ENCODE results near the gene TSC22D2.

The TSC22D2 gene

DNA sequence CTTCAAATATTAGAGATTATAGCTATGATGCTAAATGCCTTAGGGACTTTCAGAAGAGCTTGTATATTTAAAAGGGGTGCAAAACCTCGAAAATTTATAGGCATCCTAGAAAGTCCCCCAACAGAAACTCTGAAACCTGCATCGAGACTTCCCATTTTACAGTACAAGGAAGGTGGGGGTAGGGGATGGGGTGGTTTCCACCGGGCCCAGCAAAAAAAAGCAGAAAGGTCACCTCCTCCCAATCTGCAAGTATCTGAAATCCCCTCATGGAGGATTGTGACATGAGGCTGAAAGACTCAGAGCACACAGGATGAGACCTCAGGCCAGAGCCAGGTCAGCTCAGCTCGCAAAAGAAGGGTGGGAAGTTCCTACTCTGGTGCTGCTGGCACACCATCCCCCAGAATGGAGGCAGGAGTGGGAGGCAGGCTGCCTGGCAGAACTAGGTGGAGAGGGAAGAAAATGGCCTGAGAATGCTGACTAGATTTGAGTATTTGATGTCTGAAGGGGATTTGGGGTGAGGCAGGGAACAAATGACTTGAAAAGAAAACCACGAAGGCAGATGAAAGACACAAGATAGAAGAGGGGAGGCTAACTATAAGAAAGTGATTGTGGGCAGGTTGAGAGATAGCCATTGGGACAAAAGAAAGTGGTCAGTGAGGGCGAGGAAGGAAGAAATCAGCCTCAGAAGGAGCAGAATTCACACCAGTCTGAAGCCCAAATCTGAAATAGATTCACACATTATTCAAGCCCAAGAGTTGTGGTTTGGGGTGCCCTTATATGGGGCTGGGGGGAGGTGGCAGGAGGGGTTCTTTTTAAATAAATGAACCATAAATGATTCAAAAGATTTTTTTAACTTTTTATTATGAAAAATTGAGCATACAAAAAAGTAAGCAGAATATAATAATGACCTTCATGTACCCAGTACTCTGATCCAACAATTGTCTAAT is 22.5 kb upstream of the TSC22D2 start:
- DNase-seq = no peak

DNA sequence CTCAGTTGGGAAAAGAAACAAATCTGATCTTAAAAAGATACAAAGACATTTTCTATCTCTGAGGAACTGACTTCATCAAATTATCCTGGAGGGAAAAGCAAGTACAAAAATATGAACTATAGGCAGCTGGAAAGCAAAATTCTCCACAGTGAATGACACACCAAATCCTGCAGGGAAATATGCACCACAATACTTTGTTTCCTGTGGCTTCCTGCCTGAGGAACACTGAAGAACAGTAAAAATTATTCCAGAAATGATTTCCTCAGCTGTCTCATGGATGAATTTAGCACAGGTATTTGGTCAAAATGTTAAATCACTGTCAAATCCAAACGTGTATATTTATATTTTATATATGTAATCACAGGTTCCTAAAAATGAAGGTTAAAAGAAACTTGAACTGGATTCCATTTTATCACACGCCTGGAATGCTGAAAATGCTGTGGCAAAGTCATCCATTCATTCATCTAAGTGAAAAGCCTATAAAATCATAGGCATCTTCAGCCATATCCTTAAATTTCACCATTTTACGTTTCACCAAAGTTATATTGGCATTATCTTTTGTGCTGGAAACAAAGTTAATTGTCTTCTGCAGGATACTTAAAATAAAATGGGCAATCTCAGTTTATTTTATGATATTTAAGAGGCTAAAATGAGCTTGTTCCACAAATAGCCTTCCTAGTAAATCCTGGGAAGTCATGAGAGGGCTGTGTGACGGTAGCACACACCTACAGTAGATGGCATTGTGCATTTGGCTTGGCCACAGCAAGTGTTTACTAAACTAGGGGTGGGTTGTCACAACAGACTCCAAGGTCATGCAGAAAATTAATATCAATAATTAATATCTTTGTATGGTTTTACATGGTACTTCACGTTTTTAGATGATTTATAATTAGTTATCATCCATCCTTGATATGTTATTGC is 19.3 kb upstream of the TSC22D2 start:
- DNase-seq = no peak

DNA sequence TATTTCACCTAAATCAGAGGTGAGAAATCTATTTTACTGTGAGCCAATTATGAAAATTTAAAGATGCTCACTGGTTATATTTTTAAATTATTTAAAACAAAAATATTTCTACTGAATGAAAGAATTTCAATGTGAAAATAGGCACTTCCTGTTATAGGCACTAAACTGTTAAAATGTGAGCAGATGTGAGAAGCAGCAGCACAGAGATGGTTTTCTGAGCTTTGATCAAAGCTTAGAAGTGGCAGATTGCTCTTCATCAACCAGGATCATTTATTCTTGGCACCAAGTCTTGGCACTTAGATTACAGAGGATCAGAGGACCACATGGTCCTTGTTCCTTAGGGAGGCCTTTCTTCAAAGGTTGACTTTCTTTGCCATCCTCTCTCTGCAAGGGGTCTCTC is 18.0 kb upstream of the TSC22D2 start:
- DNase-seq = no peak

DNA sequence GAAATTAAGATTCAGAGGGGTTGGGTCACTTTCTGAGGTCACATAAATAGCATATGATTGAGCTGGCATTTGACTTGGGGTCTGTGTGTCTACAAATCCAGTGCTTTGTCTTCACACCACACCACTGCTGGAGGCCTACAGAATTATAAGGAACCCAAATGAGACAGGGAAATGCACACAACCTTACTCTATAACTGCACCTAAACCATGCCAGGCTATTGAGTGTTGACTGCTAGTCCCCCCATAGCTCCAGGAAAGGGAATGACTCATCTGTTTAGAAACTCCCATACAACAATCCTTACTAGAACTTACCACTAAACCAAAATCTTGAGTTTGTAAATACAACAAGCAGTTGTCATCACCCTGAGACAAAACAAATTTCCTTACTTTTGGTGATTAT is 16.9 kb upstream of the TSC22D2 start:
- no peak for DNase-seq

DNA sequence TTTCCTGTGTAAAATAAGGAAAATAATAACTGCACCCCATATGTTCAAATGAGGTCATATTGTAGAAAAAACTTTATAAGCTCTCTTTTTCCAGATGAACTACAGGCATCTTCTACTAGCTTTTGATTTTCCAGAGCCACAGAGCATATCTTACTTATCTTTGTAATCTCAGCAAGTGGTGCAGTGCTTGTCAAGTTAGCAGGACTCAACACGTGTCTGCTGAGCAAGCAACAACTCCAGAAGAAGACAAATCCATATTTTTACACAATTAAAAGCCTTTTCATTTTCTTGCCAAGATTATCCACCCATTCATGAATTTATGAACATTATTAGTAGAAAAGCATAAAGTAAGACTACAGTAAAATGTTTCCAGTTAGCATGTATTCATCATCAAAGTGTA is 14.4 kb upstream of the TSC22D2 start:
- no peak for DNase-seq

DNA sequence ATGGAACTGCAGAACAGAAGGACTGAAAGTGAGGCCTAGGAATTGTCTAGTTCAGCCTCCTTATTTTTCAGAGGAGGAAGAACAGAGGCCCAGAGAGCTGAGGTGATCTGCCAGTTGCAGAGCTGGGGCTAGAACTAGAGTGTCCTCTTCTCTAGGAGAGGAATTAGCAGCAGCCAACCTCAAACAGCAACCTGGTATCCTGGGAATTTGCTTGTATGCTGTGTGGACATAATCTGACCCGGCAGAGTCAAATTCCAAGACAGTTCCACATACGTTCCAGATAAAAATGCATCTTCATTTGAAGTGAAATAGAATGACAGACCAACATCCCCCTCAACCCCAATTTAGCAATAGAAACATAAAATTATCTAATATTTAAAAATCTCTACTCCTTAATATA is 13.5 kb upstream of the TSC22D2 start:
- DNase-seq = no peak

DNA sequence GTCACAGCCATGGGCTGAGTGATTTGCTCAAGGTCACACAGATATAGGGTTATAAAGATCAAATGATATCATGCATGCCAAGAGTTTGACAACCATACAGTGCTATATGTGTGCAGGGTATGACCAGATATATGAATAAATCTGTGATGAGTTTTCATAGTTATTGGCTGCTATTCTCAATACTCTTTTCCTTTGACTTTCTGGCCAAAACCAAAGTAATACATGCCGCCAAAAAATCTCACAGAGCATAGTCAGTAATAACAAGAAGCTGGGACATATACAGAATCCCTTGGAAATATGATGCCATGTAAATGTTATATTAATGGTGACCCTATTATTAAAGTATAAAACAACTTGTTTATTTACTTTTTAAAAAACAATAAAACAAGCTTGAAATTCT is 11.6 kb upstream of the TSC22D2 start:
- DNase-seq = no peak

DNA sequence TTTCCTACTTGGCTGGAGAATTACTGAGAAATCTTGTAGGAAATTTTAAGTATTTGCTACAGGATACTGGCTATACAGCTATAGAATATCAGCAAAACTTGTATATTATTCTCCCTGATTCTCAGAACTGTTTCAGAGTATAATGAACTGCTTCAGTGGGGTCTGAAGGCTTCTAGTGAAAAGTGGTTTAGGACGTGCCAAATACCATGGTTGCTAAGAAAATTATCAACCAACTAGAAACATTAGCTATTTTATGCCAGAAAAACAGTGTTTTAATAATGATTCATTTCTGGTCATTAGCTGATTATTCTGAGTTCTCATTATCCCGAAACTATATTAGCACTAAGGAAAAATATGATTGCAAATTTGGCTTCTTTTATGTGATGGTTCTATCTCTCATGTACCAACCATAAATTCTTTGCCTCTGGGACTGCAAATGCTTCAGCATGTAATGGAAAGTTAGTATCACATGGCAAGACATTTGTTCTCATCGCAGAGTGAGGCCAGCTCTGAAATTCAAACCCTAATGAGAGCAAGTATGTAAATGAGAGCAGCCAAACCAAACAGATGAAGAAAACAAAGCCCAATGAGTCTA is 11.0 kb upstream of the TSC22D2 start:
- DNase-seq = no peak

DNA sequence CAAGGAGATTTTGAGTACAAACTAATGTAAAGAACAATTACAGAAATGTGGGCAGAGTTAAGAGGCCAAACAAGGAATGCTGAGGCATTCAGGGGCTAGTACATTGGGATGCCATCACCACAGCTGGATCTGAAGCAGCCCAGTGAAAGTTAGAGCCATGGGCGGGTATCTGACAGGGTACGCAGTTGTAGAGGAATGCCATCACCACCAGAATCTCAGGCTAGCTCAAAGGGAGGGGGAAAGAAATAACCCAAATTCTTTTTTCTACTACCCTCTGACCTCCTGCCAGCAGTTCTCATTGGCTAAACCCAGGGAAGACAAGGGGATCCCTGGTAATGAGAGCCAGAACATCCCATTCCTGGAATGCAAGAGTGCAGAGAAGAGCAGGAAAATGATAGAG is 9.0 kb upstream of the TSC22D2 start:
- no peak for DNase-seq

DNA sequence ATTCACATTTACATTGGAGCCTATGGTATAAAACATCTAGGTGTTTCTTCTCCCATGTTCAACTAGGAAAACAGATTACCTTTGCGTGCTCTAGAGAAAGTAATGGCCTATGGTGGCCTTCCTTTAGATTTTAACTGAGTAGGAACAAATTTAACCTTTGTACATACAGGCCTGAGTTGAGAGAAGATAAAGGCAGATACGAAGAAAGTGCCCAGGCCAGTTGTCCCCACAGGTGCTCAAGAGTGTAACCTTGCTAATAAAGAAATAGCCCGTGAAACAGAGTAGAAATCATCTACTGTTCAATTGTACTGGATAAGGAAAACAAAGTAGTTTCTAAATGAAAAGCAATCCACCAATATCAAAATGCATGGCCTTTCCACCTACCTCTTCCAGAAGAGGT is 6.8 kb upstream of the TSC22D2 start:
- DNase-seq = no peak

DNA sequence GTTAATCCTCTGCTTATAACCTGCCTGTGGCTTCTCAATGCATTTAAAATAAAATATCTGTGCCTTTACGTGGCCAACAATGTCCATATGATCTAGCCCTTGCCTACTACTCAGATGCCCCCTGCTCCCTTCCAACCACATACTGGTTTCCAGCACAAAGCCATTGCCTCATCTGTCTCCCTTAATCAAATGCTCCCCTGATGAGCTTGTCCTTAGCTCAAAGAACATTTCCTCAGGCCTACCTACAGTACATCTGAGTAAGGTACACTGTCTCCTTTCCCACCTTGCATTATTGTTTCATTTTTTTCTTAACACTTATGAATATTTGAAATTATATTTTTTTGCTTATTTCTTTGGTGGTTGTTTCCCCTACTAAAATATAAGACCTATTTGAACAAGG is 5.9 kb upstream of the TSC22D2 start:
- DNase-seq = no peak

DNA sequence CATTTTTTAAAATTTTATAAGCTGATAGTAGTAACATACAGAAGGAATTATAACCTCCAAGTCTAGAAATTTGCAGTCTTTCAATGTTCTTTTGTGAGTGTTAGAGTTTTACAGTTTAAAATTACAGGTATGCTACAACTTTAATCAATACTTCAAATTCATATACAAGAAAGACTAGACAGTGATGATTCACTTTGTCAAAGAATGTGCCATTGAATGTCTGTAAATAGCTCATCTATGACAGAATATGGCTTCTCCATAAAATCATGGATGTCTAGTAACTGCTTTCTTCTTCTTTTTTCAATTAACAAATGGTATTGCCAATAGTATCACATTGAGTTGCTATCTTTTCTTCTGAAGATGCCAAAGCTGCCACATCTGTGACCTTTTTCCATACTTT is 4.1 kb upstream of the TSC22D2 start:
- no peak for DNase-seq

DNA sequence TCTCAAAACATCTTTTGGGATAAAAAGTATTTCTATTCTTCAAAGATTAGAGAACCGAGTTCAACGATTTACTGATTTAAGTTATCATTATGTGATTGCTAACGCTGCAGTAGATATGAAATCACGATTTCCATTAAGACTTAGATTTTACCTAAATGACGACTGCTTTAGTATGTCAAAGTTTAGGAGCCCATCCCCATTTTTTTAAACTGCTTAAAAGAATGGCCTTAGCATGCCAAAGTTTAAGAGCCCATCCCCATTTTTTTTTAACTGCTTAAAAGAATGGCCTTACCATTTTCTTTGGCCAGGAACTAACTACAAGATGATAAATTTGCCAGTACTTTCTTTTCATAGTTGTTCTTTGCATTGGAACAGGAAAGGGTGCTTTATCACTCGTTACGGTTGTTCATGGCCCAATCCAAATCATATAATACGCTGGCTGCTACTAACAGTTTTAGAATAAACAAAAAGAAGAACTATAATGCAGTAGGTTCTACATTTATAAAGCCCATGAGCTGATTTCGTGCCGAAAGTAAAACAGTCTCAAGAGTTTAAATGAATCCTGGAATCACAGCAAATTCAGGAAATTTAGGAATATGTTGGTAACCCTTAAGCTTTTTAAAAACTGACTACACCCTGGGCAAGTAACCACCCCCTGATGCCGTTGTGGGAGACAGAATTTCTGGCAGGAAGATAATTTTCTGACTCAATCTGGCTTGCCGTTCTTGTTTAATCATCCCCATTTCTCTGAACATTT is 869 bp upstream of the TSC22D2 start:
- DNase-seq = no peak

DNA sequence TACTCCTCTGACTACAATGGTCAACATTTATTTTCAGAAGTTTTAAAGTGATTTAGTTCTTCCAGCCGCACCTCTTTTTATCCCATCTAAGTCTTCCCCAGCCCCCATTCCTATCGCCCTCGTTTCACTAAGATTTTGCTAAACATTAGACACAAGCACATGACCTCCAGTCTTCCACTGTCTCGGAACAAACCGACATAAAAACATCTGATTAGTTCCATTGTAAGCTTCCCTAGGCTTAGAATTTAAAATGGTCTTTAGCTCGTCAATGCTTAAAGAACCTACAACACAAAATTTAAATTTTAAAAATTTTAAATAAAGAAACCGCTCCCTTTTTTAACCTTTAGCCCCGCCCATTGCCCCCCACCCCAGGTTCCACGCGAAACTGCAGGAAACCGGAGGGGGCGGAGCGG is 284 bp upstream of the TSC22D2 start:
- no peak for DNase-seq

DNA sequence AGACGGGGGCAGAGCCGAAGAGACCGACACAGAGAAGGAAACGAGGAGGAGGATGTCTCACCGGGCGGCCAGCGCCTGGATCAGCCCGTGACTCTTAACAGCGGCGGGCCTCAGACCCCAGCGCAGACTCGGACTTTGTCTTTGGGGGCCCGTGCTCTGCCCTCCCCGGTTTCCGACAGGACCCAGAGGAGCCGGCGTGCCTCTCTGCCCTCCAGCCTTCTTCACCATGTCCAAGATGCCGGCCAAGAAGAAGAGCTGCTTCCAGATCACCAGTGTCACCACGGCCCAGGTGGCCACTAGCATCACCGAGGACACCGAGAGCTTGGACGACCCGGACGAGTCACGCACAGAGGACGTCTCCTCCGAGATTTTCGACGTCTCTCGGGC is 1.0 kb downstream of the TSC22D2 start:
- DNase-seq = peak; percentile 67

DNA sequence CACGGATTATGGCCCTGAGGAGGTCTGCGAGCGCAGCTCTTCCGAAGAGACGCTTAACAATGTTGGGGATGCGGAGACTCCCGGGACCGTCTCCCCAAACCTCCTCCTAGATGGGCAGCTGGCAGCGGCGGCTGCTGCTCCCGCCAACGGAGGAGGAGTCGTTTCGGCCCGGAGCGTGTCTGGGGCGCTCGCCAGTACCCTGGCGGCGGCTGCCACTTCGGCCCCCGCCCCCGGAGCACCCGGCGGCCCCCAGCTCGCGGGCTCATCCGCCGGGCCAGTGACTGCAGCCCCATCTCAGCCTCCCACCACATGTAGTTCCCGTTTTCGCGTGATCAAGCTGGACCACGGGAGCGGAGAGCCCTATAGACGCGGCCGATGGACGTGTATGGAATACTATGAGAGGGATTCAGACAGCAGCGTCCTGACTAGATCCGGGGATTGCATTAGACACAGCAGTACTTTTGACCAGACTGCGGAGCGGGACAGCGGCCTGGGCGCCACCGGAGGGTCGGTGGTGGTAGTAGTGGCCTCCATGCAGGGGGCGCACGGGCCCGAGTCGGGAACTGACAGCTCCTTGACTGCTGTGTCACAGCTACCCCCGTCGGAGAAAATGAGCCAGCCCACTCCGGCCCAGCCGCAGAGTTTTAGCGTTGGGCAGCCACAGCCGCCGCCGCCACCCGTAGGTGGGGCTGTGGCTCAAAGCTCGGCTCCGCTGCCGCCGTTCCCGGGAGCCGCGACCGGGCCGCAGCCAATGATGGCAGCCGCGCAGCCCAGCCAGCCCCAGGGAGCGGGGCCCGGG is 1.6 kb downstream of the TSC22D2 start:
- DNase-seq = peak; percentile 88

DNA sequence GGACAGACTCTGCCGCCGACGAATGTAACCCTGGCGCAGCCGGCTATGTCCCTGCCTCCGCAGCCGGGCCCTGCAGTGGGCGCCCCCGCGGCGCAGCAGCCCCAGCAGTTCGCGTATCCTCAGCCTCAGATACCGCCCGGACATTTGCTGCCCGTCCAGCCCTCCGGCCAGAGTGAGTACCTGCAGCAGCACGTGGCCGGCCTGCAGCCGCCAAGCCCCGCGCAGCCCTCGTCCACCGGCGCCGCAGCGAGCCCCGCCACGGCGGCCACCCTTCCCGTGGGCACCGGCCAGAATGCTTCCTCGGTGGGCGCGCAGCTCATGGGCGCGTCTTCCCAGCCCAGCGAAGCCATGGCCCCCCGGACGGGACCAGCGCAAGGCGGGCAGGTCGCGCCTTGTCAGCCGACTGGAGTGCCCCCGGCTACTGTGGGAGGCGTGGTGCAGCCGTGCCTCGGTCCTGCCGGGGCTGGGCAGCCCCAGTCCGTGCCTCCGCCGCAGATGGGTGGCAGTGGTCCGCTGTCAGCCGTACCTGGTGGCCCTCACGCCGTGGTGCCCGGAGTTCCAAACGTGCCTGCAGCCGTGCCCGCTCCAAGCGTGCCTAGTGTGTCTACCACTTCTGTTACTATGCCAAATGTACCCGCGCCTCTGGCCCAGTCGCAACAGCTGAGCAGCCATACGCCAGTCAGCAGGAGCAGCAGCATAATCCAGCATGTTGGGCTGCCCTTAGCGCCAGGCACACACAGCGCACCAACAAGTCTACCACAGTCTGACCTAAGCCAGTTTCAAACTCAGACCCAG is 2.4 kb downstream of the TSC22D2 start:
- DNase-seq = peak; percentile 70

DNA sequence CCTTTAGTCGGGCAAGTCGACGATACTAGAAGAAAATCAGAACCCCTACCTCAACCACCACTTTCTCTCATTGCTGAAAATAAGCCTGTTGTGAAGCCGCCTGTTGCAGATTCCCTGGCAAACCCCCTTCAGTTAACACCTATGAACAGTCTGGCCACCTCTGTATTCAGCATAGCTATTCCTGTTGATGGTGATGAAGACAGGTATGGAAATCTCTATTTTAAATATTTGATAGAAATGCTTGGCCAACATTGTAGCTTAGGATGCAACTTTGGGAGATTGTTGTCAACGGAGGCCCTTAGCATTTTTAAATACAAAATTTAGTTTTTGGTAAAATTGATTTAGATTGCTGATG is 3.0 kb downstream of the TSC22D2 start:
- DNase-seq = no peak

DNA sequence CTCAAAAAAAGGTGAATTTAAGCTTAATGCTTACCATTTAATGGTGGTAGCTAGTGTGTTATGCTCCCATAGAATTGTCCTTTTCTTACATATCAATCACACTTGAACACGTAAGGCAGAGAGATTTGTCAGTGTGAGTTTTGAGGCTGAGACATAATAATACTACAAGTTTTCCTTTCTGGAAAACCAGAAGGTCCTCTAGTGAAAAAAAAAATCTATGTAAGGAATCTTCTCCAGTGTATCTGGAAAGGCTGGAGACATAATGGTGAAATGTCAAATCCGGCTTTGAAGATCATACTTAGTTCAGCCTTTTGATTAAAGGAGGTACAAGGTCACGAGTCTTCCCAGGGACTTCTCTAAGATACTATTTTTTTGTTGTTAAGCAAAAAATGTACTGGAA is 3.4 kb downstream of the TSC22D2 start:
- no peak for DNase-seq

DNA sequence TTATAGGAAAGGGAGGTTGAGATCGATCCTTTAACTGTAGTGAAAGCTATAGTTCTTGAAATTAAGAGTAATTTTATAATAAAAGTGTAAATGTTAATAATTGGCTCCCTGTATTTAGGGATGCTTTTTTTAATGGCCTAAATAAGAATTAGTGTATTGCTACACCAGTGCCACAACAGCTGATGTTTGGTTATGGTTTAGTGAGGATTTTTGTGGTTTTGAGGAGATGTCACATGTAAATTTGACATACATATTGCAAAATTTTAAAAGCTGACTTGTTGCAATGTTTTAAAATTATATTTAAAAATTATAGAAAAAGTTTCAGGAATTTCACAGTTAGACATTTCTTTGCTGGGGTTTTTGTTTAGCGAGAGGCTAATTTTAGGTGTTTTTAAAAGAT is 3.9 kb downstream of the TSC22D2 start:
- no peak for DNase-seq

Data from left hindlimb (tissue), 1 donor.